Activated T-helper 17 cell treated with anti-CD3 and anti-CD28 coated beads, Interleukin-2, amount 50 U/mL, for 72 hours (primary cell): ENCODE measurements around the gene NECTIN1. TPM values are rescaled to one million over a fixed set of nuclear protein-coding genes. Genes with fewer than 3 reads are reported as not detected.

ENCODE experiments used
- ATAC-seq: fragments of 150-1000 bp; cut with Tn5 transposase; replicated peaks from 2 replicates; pipeline ENCODE4 v1.10.0; 2021; ENCODE audit warnings: mild to moderate bottlenecking, moderate library complexity
- H3K27ac Mint-ChIP-seq: one replicate; pipeline ENCODE4 v1.8.0; 2022; ENCODE audit warnings: mixed read lengths
- H3K27me3 Mint-ChIP-seq: one replicate; pipeline ENCODE4 v1.8.0; 2022; ENCODE audit warnings: mixed read lengths
- H3K36me3 Mint-ChIP-seq: one replicate; pipeline ENCODE4 v1.8.0; 2022; ENCODE audit warnings: low read depth, mild to moderate bottlenecking, mixed read lengths
- H3K4me1 Mint-ChIP-seq: one replicate; pipeline ENCODE4 v1.8.0; 2022; ENCODE audit warnings: mixed read lengths
- H3K4me3 Mint-ChIP-seq: one replicate; pipeline ENCODE4 v1.8.0; 2022; ENCODE audit warnings: mild to moderate bottlenecking, mixed read lengths
- H3K9me3 Mint-ChIP-seq: one replicate; pipeline ENCODE4 v1.8.0; 2022; ENCODE audit warnings: mixed read lengths
- total RNA-seq, 2 donors: library from RNA; stranded (reverse); gene quantifications; one replicate each; pipeline ENCODE4 v1.2.3, GENCODE V29; 2022

The NECTIN1 gene
- total RNA-seq, 2 donors from 2014 or later, result 0.78 to 2.3 TPM

GRCh38 chr11:119745776-119746535, 17.0 kb upstream of the NECTIN1 start:
- Mint-ChIP-seq H3K27ac (no peak overlapping the region), H3K4me3 (no peak overlapping the region), H3K4me1 (peaks cover 5% of the 10 kb centered on the region), H3K27me3 (peaks cover 46% of the 10 kb centered on the region), H3K9me3 (no peaks in the 10 kb centered on the region), H3K36me3 (no peaks in the 10 kb centered on the region)
- ATAC-seq, result no peak

- Mint-ChIP-seq H3K27ac (no peak overlapping the region), H3K36me3 (no peaks in the 10 kb centered on the region), H3K27me3 (peaks cover 46% of the 10 kb centered on the region), H3K4me1 (peaks cover 5% of the 10 kb centered on the region), H3K4me3 (no peak overlapping the region), H3K9me3 (no peaks in the 10 kb centered on the region)
- no peak for ATAC-seq
Measured at GRCh38 chr11:119745112-119745511, 16.1 kb upstream of the NECTIN1 start.

DNA sequence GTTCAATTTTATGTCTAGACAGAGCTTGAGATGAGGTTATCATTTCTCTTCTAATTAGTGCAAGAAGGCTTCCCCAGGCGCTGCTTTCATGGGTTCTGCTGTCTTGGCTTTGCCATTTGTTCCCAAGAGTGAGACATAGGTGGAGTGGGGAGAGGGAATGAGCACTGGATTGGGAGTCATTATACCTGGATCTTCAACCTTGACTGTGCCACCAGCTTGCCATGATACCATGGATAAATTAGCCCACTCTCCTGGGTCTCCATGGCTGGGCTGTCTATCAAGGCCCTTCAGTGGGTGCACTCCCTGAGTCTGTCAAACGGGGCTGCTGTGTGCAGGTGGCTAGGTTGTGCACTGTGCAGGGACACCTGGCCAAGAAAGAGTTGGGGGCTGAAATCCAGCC, 15.6 kb upstream of the NECTIN1 start:
- Mint-ChIP-seq H3K27ac (no peak overlapping the region), H3K4me3 (no peak overlapping the region), H3K36me3 (no peaks in the 10 kb centered on the region), H3K4me1 (peaks cover 5% of the 10 kb centered on the region), H3K27me3 (peaks cover 50% of the 10 kb centered on the region), H3K9me3 (no peaks in the 10 kb centered on the region)
- no peak for ATAC-seq

GRCh38 chr11:119743006-119743405, 14.0 kb upstream of the NECTIN1 start:
- peak overlapping the region; percentile 43 for H3K4me3 Mint-ChIP-seq
- no peak overlapping the region for H3K27ac Mint-ChIP-seq
- no peaks in the 10 kb centered on the region for H3K36me3 Mint-ChIP-seq
- ATAC-seq, result no peak
- peaks cover 47% of the 10 kb centered on the region for H3K27me3 Mint-ChIP-seq
- peaks cover 5% of the 10 kb centered on the region for H3K4me1 Mint-ChIP-seq
- no peaks in the 10 kb centered on the region for H3K9me3 Mint-ChIP-seq

GRCh38 chr11:119742263-119742861, 13.4 kb upstream of the NECTIN1 start:
- Mint-ChIP-seq H3K27ac (no peak overlapping the region), H3K4me1 (peaks cover 5% of the 10 kb centered on the region), H3K4me3 (peak overlapping the region; percentile 43), H3K27me3 (peaks cover 46% of the 10 kb centered on the region), H3K36me3 (no peaks in the 10 kb centered on the region), H3K9me3 (no peaks in the 10 kb centered on the region)
- ATAC-seq, result no peak

GRCh38 chr11:119741369-119742262, 12.6 kb upstream of the NECTIN1 start:
- H3K9me3 Mint-ChIP-seq, result no peaks in the 10 kb centered on the region
- peaks cover 5% of the 10 kb centered on the region for H3K4me1 Mint-ChIP-seq
- ATAC-seq, result peak; percentile 85
- no peak overlapping the region for H3K27ac Mint-ChIP-seq
- H3K27me3 Mint-ChIP-seq, result peaks cover 45% of the 10 kb centered on the region
- peak overlapping the region; percentile 43 for H3K4me3 Mint-ChIP-seq
- H3K36me3 Mint-ChIP-seq, result no peaks in the 10 kb centered on the region

DNA sequence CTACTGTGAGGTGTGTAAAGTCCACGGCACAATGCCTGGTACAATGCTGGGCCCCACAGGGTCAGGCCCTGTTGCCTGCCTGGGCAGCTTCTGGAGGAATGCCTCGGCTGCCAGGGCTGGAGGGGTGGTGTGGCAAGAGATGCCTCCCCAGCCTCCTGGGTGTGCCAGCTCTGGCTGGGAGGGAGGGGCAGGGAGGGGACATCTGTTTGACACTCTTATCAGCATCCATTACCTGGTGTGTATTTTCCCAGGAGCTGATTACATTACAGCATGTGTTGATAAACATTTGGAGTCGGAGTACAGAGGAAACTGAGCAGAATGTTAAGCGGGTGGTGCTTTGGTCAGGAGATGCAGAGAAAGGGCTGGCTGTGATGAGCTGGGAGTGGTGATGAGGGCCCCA, 11.0 kb upstream of the NECTIN1 start:
- Mint-ChIP-seq H3K36me3 (no peaks in the 10 kb centered on the region), H3K9me3 (no peaks in the 10 kb centered on the region), H3K27ac (no peak overlapping the region), H3K4me1 (peaks cover 5% of the 10 kb centered on the region), H3K4me3 (no peak overlapping the region), H3K27me3 (peaks cover 50% of the 10 kb centered on the region)
- ATAC-seq, result no peak

DNA sequence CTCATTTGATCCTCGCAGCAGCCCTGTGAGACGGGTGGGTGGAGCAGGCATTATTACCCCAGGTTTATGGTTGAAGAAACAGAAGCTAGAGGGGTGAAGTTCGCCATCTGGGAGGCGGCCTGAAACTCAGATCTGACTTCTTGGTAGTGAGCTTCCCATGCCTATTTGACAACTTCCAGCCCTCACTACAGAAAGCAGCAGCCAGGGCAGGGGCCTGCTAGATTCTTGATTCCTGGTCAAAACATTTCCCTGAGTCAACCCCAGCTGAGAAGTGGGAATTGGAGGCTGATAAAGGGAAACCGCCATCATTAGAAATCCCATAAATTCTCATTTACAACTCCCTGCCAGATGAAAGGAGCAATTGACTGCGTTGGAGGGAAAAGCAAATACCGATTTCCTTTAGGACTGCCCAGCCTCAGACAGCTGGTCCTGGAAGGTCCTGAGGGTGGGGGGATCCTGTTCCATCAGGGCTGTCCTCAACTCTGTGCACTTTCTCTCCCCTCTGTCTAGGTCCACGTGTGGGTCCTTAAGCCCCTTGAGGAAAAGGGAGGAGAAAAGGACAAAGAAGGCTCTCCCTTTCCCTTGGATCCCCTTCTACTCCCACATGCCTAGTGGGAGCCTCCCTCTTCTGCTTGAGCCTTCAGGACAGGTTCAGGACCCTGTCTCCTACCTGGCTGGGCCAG, 10.2 kb upstream of the NECTIN1 start:
- Mint-ChIP-seq H3K4me1 (peaks cover 5% of the 10 kb centered on the region), H3K27ac (no peak overlapping the region), H3K27me3 (peaks cover 45% of the 10 kb centered on the region), H3K9me3 (no peaks in the 10 kb centered on the region), H3K36me3 (no peaks in the 10 kb centered on the region), H3K4me3 (no peak overlapping the region)
- ATAC-seq, result no peak

GRCh38 chr11:119738059-119738439, 9.0 kb upstream of the NECTIN1 start:
- Mint-ChIP-seq H3K27ac (no peak overlapping the region), H3K27me3 (peaks cover 43% of the 10 kb centered on the region), H3K4me1 (peaks cover 5% of the 10 kb centered on the region), H3K9me3 (no peaks in the 10 kb centered on the region), H3K36me3 (no peaks in the 10 kb centered on the region), H3K4me3 (no peak overlapping the region)
- no peak for ATAC-seq

GRCh38 chr11:119737366-119738058, 8.5 kb upstream of the NECTIN1 start:
- Mint-ChIP-seq H3K9me3 (no peaks in the 10 kb centered on the region), H3K4me1 (peaks cover 5% of the 10 kb centered on the region), H3K4me3 (no peak overlapping the region), H3K27ac (no peak overlapping the region), H3K36me3 (no peaks in the 10 kb centered on the region), H3K27me3 (peaks cover 37% of the 10 kb centered on the region)
- ATAC-seq, result no peak

GRCh38 chr11:119734788-119735187, 5.8 kb upstream of the NECTIN1 start:
- Mint-ChIP-seq H3K4me1 (peaks cover 4% of the 10 kb centered on the region), H3K36me3 (no peaks in the 10 kb centered on the region)

GRCh38 chr11:119730789-119731386, 1.9 kb upstream of the NECTIN1 start:
- Mint-ChIP-seq H3K27ac (no peak overlapping the region), H3K27me3 (peaks cover 29% of the 10 kb centered on the region), H3K36me3 (no peaks in the 10 kb centered on the region), H3K4me1 (peaks cover 4% of the 10 kb centered on the region), H3K9me3 (no peaks in the 10 kb centered on the region), H3K4me3 (peak overlapping the region; percentile 70)
- no peak for ATAC-seq

More at GRCh38 chr11:119734788-119735187, 5.8 kb upstream of the NECTIN1 start:
- H3K4me3 Mint-ChIP-seq, result no peak overlapping the region
- peaks cover 41% of the 10 kb centered on the region for H3K27me3 Mint-ChIP-seq
- no peak for ATAC-seq
- H3K27ac Mint-ChIP-seq, result no peak overlapping the region
- H3K9me3 Mint-ChIP-seq, result no peaks in the 10 kb centered on the region

DNA sequence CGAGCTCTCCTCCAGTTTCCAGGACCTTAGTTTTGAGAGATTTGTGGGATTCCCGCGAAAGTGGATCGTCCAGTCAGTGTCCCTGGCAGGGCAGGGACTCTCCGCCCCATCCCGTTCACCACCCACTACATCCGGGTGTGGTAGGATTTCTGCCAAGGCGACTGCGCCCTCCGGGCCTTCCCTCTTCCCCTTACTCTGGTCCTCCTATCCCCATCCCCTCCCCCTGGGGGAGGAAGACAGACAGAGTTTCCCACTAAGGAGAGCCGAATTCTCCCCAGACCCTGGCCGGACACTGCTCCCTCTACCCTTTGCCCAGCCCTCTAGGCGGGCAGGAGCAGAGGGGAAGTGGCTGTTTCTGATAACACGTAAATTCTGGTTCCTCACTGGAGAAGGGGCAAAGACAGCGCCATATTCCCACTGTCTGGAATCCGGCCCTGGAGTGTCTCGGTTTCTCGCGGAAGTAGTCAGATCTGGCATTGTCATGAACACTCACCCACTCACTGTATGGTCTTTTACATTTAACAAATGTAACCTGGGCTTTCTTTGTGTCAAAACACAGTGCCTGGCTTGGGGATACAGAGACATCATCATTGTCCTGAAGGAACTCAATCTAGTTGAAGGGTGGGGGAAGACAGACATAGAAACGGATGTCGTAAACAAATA, 1.1 kb upstream of the NECTIN1 start:
- Mint-ChIP-seq H3K4me3 (peak overlapping the region; percentile 70), H3K9me3 (no peaks in the 10 kb centered on the region), H3K27me3 (peaks cover 24% of the 10 kb centered on the region), H3K27ac (peak overlapping the region; percentile 43), H3K4me1 (peaks cover 4% of the 10 kb centered on the region), H3K36me3 (no peaks in the 10 kb centered on the region)
- ATAC-seq, result no peak
